BLaER1 (cell line): Measurements from ENCODE around the gene FAM98C.
A peak's percentile ranks its signal among the peaks of the same experiment; 100 is the strongest.

Experiments used
- H3K27ac ChIP-seq: shearing (Covaris generic); formaldehyde crosslinking; 2 replicates; pipeline ENCODE4 v1.8.1; 2022
- H3K27me3 ChIP-seq: shearing (Covaris generic); formaldehyde crosslinking; 2 replicates; pipeline ENCODE4 v1.8.1; 2022
- H3K36me3 ChIP-seq: shearing (Covaris generic); formaldehyde crosslinking; 2 replicates; pipeline ENCODE4 v1.8.1; 2022
- H3K4me1 ChIP-seq: shearing (Covaris generic); formaldehyde crosslinking; 2 replicates; pipeline ENCODE4 v1.8.1; 2022
- H3K4me2 ChIP-seq: shearing (Covaris generic); formaldehyde crosslinking; 2 replicates; pipeline ENCODE4 v1.8.1; 2022
- H3K4me3 ChIP-seq: shearing (Covaris generic); formaldehyde crosslinking; 2 replicates; pipeline ENCODE4 v1.8.1; 2022
- H3K9ac ChIP-seq: shearing (Covaris generic); formaldehyde crosslinking; 2 replicates; pipeline ENCODE4 v1.8.1; 2022
- H3K9me3 ChIP-seq: shearing (Covaris generic); formaldehyde crosslinking; 2 replicates; pipeline ENCODE4 v1.8.1; 2022
- H4K20me1 ChIP-seq: shearing (Covaris generic); formaldehyde crosslinking; 2 replicates; pipeline ENCODE4 v1.8.1; 2022
- Cebpa-rat ChIP-seq: shearing (Covaris generic); IDR thresholded peaks from 2 replicates; pipeline ENCODE4 v1.8.1; 2022

FAM98C gene

GRCh38 chr19:38367041-38367440, 35.9 kb upstream of the FAM98C start:
- Histone ChIP-seq H3K4me1 (peaks cover 8% of the 10 kb centered on the region), H3K27me3 (no peaks in the 10 kb centered on the region), H3K9me3 (peaks cover 17% of the 10 kb centered on the region), H3K9ac (no peak overlapping the region), H3K27ac (no peak overlapping the region), H3K4me3 (no peak overlapping the region), H4K20me1 (no peaks in the 10 kb centered on the region), H3K36me3 (no peaks in the 10 kb centered on the region), H3K4me2 (no peak overlapping the region)
- TF ChIP-seq Cebpa-rat = no peak

- no peaks in the 10 kb centered on the region for H3K27me3 ChIP-seq
- H3K9me3 ChIP-seq = peaks cover 11% of the 10 kb centered on the region
- peaks cover 6% of the 10 kb centered on the region for H3K4me1 ChIP-seq
- no peaks in the 10 kb centered on the region for H4K20me1 ChIP-seq
- no peak overlapping the region for H3K27ac ChIP-seq
- TF ChIP-seq Cebpa-rat = no peak
- no peak overlapping the region for H3K4me3 ChIP-seq
- no peak overlapping the region for H3K4me2 ChIP-seq
- no peak overlapping the region for H3K9ac ChIP-seq
- no peaks in the 10 kb centered on the region for H3K36me3 ChIP-seq
Measured at GRCh38 chr19:38369584-38369983, 33.3 kb upstream of the FAM98C start.

GRCh38 chr19:38370299-38370698, 32.6 kb upstream of the FAM98C start:
- TF ChIP-seq Cebpa-rat = no peak
- Histone ChIP-seq H3K9ac (no peak overlapping the region), H3K4me2 (no peak overlapping the region), H3K27me3 (no peaks in the 10 kb centered on the region), H3K36me3 (no peaks in the 10 kb centered on the region), H3K9me3 (peaks cover 4% of the 10 kb centered on the region), H3K4me3 (no peak overlapping the region), H3K4me1 (peaks cover 6% of the 10 kb centered on the region), H3K27ac (no peak overlapping the region), H4K20me1 (peaks cover 2% of the 10 kb centered on the region; the same call in 1 of the 2 replicates)

- no peak for TF ChIP-seq Cebpa-rat
- Histone ChIP-seq H3K9ac (no peak overlapping the region), H3K27ac (no peak overlapping the region), H3K4me1 (peaks cover 14% of the 10 kb centered on the region), H4K20me1 (peaks cover 9% of the 10 kb centered on the region; the same call in 1 of the 2 replicates), H3K4me3 (no peak overlapping the region), H3K4me2 (no peak overlapping the region), H3K27me3 (no peaks in the 10 kb centered on the region), H3K36me3 (no peaks in the 10 kb centered on the region; the same call in 1 of the 2 replicates), H3K9me3 (no peaks in the 10 kb centered on the region)
Measured at GRCh38 chr19:38371081-38371480, 31.8 kb upstream of the FAM98C start.

GRCh38 chr19:38373907-38374331, 29.0 kb upstream of the FAM98C start:
- Histone ChIP-seq H3K27me3 (no peaks in the 10 kb centered on the region), H3K9me3 (no peaks in the 10 kb centered on the region), H3K4me3 (peak overlapping the region; percentile 85), H3K36me3 (peaks cover 28% of the 10 kb centered on the region), H4K20me1 (peaks cover 37% of the 10 kb centered on the region), H3K4me1 (peaks cover 22% of the 10 kb centered on the region), H3K27ac (peak overlapping the region; percentile 94), H3K4me2 (peak overlapping the region; percentile 68), H3K9ac (peak overlapping the region; percentile 94; the same call in 1 of the 2 replicates)
- TF ChIP-seq Cebpa-rat = no peak

GRCh38 chr19:38374332-38375097, 28.4 kb upstream of the FAM98C start, which contains the start of gene PSMD8:
Gene PSMD8, plus strand, starts transcription at chr19:38374571. Its CDS starts 31 bp downstream, at chr19:38374602.
- Histone ChIP-seq H3K27ac (peak within 1 kb of the TSS; percentile 94), H3K4me3 (peak within 1 kb of the TSS; percentile 85), H3K36me3 (peaks cover 34% of the 10 kb centered on the region), H3K4me2 (peak within 1 kb of the TSS; percentile 99), H3K4me1 (peaks cover 22% of the 10 kb centered on the region), H3K9me3 (no peaks in the 10 kb centered on the region), H3K9ac (peak within 1 kb of the TSS; percentile 94), H3K27me3 (no peaks in the 10 kb centered on the region), H4K20me1 (peaks cover 43% of the 10 kb centered on the region)
- no peak for TF ChIP-seq Cebpa-rat

GRCh38 chr19:38375098-38375493, 27.8 kb upstream of the FAM98C start:
- no peaks in the 10 kb centered on the region for H3K27me3 ChIP-seq
- no peak for TF ChIP-seq Cebpa-rat
- peaks cover 49% of the 10 kb centered on the region for H4K20me1 ChIP-seq

GRCh38 chr19:38375748-38376147, 27.1 kb upstream of the FAM98C start:
- H3K4me3 ChIP-seq = peak overlapping the region; percentile 85
- H3K4me1 ChIP-seq = peaks cover 22% of the 10 kb centered on the region
- no peaks in the 10 kb centered on the region for H3K27me3 ChIP-seq
- peaks cover 54% of the 10 kb centered on the region for H4K20me1 ChIP-seq
- peak overlapping the region; percentile 99 for H3K4me2 ChIP-seq
- peaks cover 46% of the 10 kb centered on the region for H3K36me3 ChIP-seq
- H3K9me3 ChIP-seq = no peaks in the 10 kb centered on the region
- peak overlapping the region; percentile 94 for H3K9ac ChIP-seq
- H3K27ac ChIP-seq = peak overlapping the region; percentile 94
- no peak for TF ChIP-seq Cebpa-rat

More at GRCh38 chr19:38375098-38375493, 27.8 kb upstream of the FAM98C start:
- peaks cover 22% of the 10 kb centered on the region for H3K4me1 ChIP-seq
- peak overlapping the region; percentile 99 for H3K4me2 ChIP-seq
- H3K4me3 ChIP-seq = peak overlapping the region; percentile 85
- peaks cover 40% of the 10 kb centered on the region for H3K36me3 ChIP-seq
- H3K9me3 ChIP-seq = no peaks in the 10 kb centered on the region
- H3K27ac ChIP-seq = peak overlapping the region; percentile 94
- peak overlapping the region; percentile 94 for H3K9ac ChIP-seq

GRCh38 chr19:38376576-38376975, 26.3 kb upstream of the FAM98C start:
- Histone ChIP-seq H3K4me3 (no peak overlapping the region), H3K27ac (no peak overlapping the region)

GRCh38 chr19:38377052-38377451, 25.8 kb upstream of the FAM98C start:
- Histone ChIP-seq H3K36me3 (peaks cover 59% of the 10 kb centered on the region), H3K27me3 (no peaks in the 10 kb centered on the region), H3K4me2 (0 out of 2 replicates have a peak overlapping the region, but pooled peaks have one; percentile 99), H3K4me1 (peaks cover 22% of the 10 kb centered on the region), H3K9me3 (no peaks in the 10 kb centered on the region), H4K20me1 (peaks cover 67% of the 10 kb centered on the region), H3K9ac (no peak overlapping the region), H3K4me3 (no peak overlapping the region), H3K27ac (no peak overlapping the region)
- no peak for TF ChIP-seq Cebpa-rat

More at GRCh38 chr19:38376576-38376975, 26.3 kb upstream of the FAM98C start:
- TF ChIP-seq Cebpa-rat = no peak
- H3K9ac ChIP-seq = no peak overlapping the region
- H4K20me1 ChIP-seq = peaks cover 63% of the 10 kb centered on the region
- H3K4me1 ChIP-seq = peaks cover 22% of the 10 kb centered on the region
- peak overlapping the region; percentile 99 for H3K4me2 ChIP-seq
- no peaks in the 10 kb centered on the region for H3K27me3 ChIP-seq
- peaks cover 55% of the 10 kb centered on the region for H3K36me3 ChIP-seq
- H3K9me3 ChIP-seq = no peaks in the 10 kb centered on the region
